Measurements from ENCODE around the gene ITIH3. TPM values are rescaled to one million over a fixed set of nuclear protein-coding genes. Genes with fewer than 3 reads are reported as not detected.

ITIH3 gene
- polyA plus RNA-seq, 10 donors = 0.59 to 2.4 (median 1.4) TPM

- no peak for DNase-seq
These were observed 49.8 kb downstream of the ITIH3 start for GRCh38 chr3:52844290-52844975.

- peak in 1 of 3 donors; percentile 55 for DNase-seq
These were observed 50.6 kb downstream of the ITIH3 start for GRCh38 chr3:52845157-52845556.

GRCh38 chr3:52845691-52846431, 51.3 kb downstream of the ITIH3 start:
- no peak for DNase-seq

GRCh38 chr3:52846432-52846965, 51.9 kb downstream of the ITIH3 start:
- DNase-seq = no peak

- no peak for DNase-seq
These were observed 52.6 kb downstream of the ITIH3 start for GRCh38 chr3:52847241-52847640.

- DNase-seq = no peak
These were observed 53.1 kb downstream of the ITIH3 start for GRCh38 chr3:52847726-52848125.

GRCh38 chr3:52848617-52849016, 54.0 kb downstream of the ITIH3 start:
- DNase-seq = peak in 1 of 3 donors; percentile 52

GRCh38 chr3:52849656-52850055, 55.1 kb downstream of the ITIH3 start:
- DNase-seq = no peak

GRCh38 chr3:52851348-52851747, 56.8 kb downstream of the ITIH3 start:
- DNase-seq = no peak

GRCh38 chr3:52852419-52852818, 57.8 kb downstream of the ITIH3 start:
- no peak for DNase-seq

GRCh38 chr3:52854013-52854412, 59.4 kb downstream of the ITIH3 start:
- DNase-seq = no peak

- DNase-seq = no peak
These were observed 62.1 kb downstream of the ITIH3 start for GRCh38 chr3:52856666-52857065.

- DNase-seq = no peak
These were observed 62.5 kb downstream of the ITIH3 start for GRCh38 chr3:52857133-52857532.

GRCh38 chr3:52857864-52858263, 63.3 kb downstream of the ITIH3 start:
- DNase-seq = no peak

Other genes with a start within 250 kb of the ITIH3 start
- 10 to 100 TPM; 38.1 to 62.2 (median 46.3) TPM for gene PBRM1, start 108.9 kb upstream of the ITIH3 start, polyA plus RNA-seq (ENCODE audit: insufficient read length in 10 of 10)
- 100 to 1,000 TPM in 1 of 10 donors, 10 to 100 TPM in 9; 79.4 to 101 (median 86.5) TPM for gene GNL3, start 108.8 kb upstream of the ITIH3 start, polyA plus RNA-seq (ENCODE audit: insufficient read length in 10 of 10)
- 100 to 1,000 TPM in 1 of 10 donors, 10 to 100 TPM in 9; 72.0 to 105 (median 84.0) TPM for gene GLT8D1, start 89.0 kb upstream of the ITIH3 start, polyA plus RNA-seq (ENCODE audit: insufficient read length in 10 of 10)
- 100 to 1,000 TPM in 1 of 10 donors, 10 to 100 TPM in 9; 76.8 to 100 (median 87.9) TPM for gene SPCS1, start 88.7 kb upstream of the ITIH3 start, polyA plus RNA-seq (ENCODE audit: insufficient read length in 10 of 10)
- 10 to 100 TPM in 8 of 10 donors, 1 to 10 TPM in 2; 8.6 to 13.6 (median 11.0) TPM for gene NEK4, start 23.9 kb upstream of the ITIH3 start, polyA plus RNA-seq (ENCODE audit: insufficient read length in 10 of 10)
- under 1 TPM in 3 of 10 donors, not detected in 7; 0.19 to 0.92 (median 0.33) TPM for gene ITIH1, start 17.2 kb upstream of the ITIH3 start, polyA plus RNA-seq (ENCODE audit: insufficient read length in 10 of 10)
- gene ITIH4, start 35.9 kb downstream of the ITIH3 start, polyA plus RNA-seq (ENCODE audit: insufficient read length in 10 of 10) = 10 to 100 TPM in 8 of 10 donors, 1 to 10 TPM in 2; 8.0 to 35.5 (median 19.9) TPM
- gene MUSTN1, start 40.2 kb downstream of the ITIH3 start, polyA plus RNA-seq (ENCODE audit: insufficient read length in 10 of 10) = 100 to 1,000 TPM in 7 of 10 donors, 10 to 100 TPM in 3; 86.2 to 170 (median 110) TPM
- 10 to 100 TPM in 1 of 10 donors, 1 to 10 TPM in 9; 6.8 to 11.3 (median 8.2) TPM for gene STIMATE, start 102.8 kb downstream of the ITIH3 start, polyA plus RNA-seq (ENCODE audit: insufficient read length in 10 of 10)